ENCODE results near the gene PRPS1L1. TPM values are rescaled to one million over a fixed set of nuclear protein-coding genes. Genes with fewer than 3 reads are reported as not detected.

Gene PRPS1L1
- total RNA-seq, 1 donor from 2014 or later: not detected

Other genes with a start within 250 kb of the PRPS1L1 start
- gene SNX13, start 87.4 kb downstream of the PRPS1L1 start, total RNA-seq: 18.1 and 23.7 TPM in 2 replicates

All from activated CD4-positive, alpha-beta T cell treated with anti-CD3 and anti-CD28 coated beads, Interleukin-2, amount 10 ng/mL, durations not matched to agents 24 days and 14 days (primary cell).